ENCODE results near the gene NPFF.

Gene NPFF

GRCh38 chr12:53514628-53515290 lies 7.5 kb upstream of the NPFF start:
- no peak for DNase-seq (ENCODE audit: low read depth in 2 of 2)

- DNase-seq (ENCODE audit: low read depth in 2 of 2): no peak
Measured at GRCh38 chr12:53513712-53514410, 6.6 kb upstream of the NPFF start.

- DNase-seq (ENCODE audit: low read depth in 2 of 2): no peak
Measured at GRCh38 chr12:53510181-53510812, 3.0 kb upstream of the NPFF start.

- peak; percentile 72 to 84 for DNase-seq (ENCODE audit: low read depth in 2 of 2)
Measured at GRCh38 chr12:53508534-53509170, 1.4 kb upstream of the NPFF start.

- no peak for DNase-seq (ENCODE audit: low read depth in 2 of 2)
Measured at GRCh38 chr12:53507603-53507885, 260 bp upstream of the NPFF start.

GRCh38 chr12:53506450-53506785 lies 866 bp downstream of the NPFF start:
- DNase-seq (ENCODE audit: low read depth in 2 of 2): no peak

GRCh38 chr12:53505555-53506449 lies 1.5 kb downstream of the NPFF start:
- DNase-seq (ENCODE audit: low read depth in 2 of 2): no peak

GRCh38 chr12:53505086-53505485 lies 2.2 kb downstream of the NPFF start:
- no peak for DNase-seq (ENCODE audit: low read depth in 2 of 2)

GRCh38 chr12:53504004-53504920 lies 3.0 kb downstream of the NPFF start:
- no peak for DNase-seq (ENCODE audit: low read depth in 2 of 2)

- no peak for DNase-seq (ENCODE audit: low read depth in 2 of 2)
Measured at GRCh38 chr12:53502983-53503728, 4.1 kb downstream of the NPFF start.

GRCh38 chr12:53502331-53502730 lies 5.0 kb downstream of the NPFF start:
- no peak for DNase-seq (ENCODE audit: low read depth in 2 of 2)

GRCh38 chr12:53501615-53502181 lies 5.6 kb downstream of the NPFF start:
- DNase-seq (ENCODE audit: low read depth in 2 of 2): no peak

- peak; percentile 94 to 98 for DNase-seq (ENCODE audit: low read depth in 2 of 2)
Measured at GRCh38 chr12:53500776-53501614, 6.3 kb downstream of the NPFF start, which contains the start of gene TARBP2. TSS of gene TARBP2 (plus strand) at chr12:53501283. CDS start at chr12:53501409, 126 bp downstream.

GRCh38 chr12:53500142-53500775 lies 7.0 kb downstream of the NPFF start:
- DNase-seq (ENCODE audit: low read depth in 2 of 2): no peak

- peak in 1 of 2 experiments; percentile 59 for DNase-seq (ENCODE audit: low read depth in 2 of 2)
Measured at GRCh38 chr12:53499266-53500141, 7.8 kb downstream of the NPFF start, which contains the start of gene MAP3K12. TSS of gene MAP3K12 (minus strand) at chr12:53499458. CDS start at chr12:53487391, 12,067 bp downstream.

- no peak for DNase-seq (ENCODE audit: low read depth in 2 of 2)
Measured at GRCh38 chr12:53498235-53498630, 9.1 kb downstream of the NPFF start.

GRCh38 chr12:53497461-53497860 lies 9.8 kb downstream of the NPFF start:
- no peak for DNase-seq (ENCODE audit: low read depth in 2 of 2)
